Tibial artery (tissue), 4 donors: ENCODE measurements around the gene GRIA3.

Experiments
- DNase-seq, 2 donors: peaks; one replicate each; pipeline ENCODE4 v3.0.0-alpha.2; 2019
- H3K27ac ChIP-seq, 2 donors: fragments of 200-600 bp; sonication (generic) in 1 of 2; 1 replicate in 1 of 2; 2 replicates in 1 of 2; pipeline ENCODE4 v1.5.1; 2018 to 2019; ENCODE audit warnings: mild to moderate bottlenecking in 1 of 2
- H3K27me3 ChIP-seq, 2 donors: fragments of 200-600 bp; sonication (generic) in 1 of 2; one replicate each; pipeline versions ENCODE4 v1.5.1 to v1.6.0; 2016 to 2019
- H3K36me3 ChIP-seq, 3 donors: fragments of 200-600 bp; sonication (generic) in 2 of 3; one replicate each; pipeline ENCODE4 v1.5.1; 2016 to 2019; ENCODE audit warnings: mild to moderate bottlenecking in 2 of 3
- H3K4me1 ChIP-seq, 4 donors: fragments of 200-600 bp; sonication (generic) in 2 of 4; 1 replicate in 3 of 4; 2 replicates in 1 of 4; pipeline ENCODE4 v1.5.1; 2016 to 2019
- H3K4me3 ChIP-seq, 2 donors: fragments of 200-600 bp; sonication (generic) in 1 of 2; 1 replicate in 1 of 2; 2 replicates in 1 of 2; pipeline ENCODE4 v1.5.1; 2018 to 2019; ENCODE audit warnings: mild to moderate bottlenecking in 2 of 2
- H3K9me3 ChIP-seq, 3 donors: fragments of 200-600 bp; sonication (generic) in 1 of 3; one replicate each; pipeline ENCODE4 v1.5.1; 2016 to 2019
- CTCF ChIP-seq, 2 experiments: fragments of 200-600 bp in 1 of 2; fragments of 450-650 bp in 1 of 2; IDR thresholded peaks; one replicate each; pipeline ENCODE4 v1.5.1; 2017 to 2019; ENCODE audit warnings: antibody characterized with exemption in 2 of 2, mild to moderate bottlenecking in 1 of 2, moderate library complexity in 1 of 2
- intact Hi-C: fragments of 100-400 bp; cut with DNase I; formaldehyde crosslinking; loops from one replicate; pipeline ENCODE4 v1.15.0; 2023; ENCODE audit warnings: low total_unique reads

Gene GRIA3

GRCh38 chrX:123184219-123184865 is at the start of gene GRIA3:
Gene GRIA3 (plus strand): TSS chrX:123184278. CDS start chrX:123184536, 258 bp downstream.
- TF ChIP-seq CTCF (IDR thresholded peaks at IDR 0.05) = no peak
- Histone ChIP-seq H3K9me3 (no peaks in the 10 kb centered on the region), H3K4me1 (peaks cover 0 to 5% (median 0%) of the 10 kb centered on the region in 4 donors), H3K36me3 (no peaks in the 10 kb centered on the region), H3K27ac (peak within 1 kb of the TSS; percentile 41 to 59), H3K4me3 (peak within 1 kb of the TSS; percentile 58 to 60), H3K27me3 (no peaks in the 10 kb centered on the region)
- intact Hi-C loops = no loop called here
- DNase-seq = peak; percentile 19 to 53

- H3K4me1 ChIP-seq = no peaks in the 10 kb centered on the region
- intact Hi-C loops = no loop called here
- no peaks in the 10 kb centered on the region for H3K27me3 ChIP-seq
- H3K4me3 ChIP-seq = no peak overlapping the region
- DNase-seq = no peak
- no peak for TF ChIP-seq CTCF (IDR thresholded peaks at IDR 0.05)
- H3K36me3 ChIP-seq = no peaks in the 10 kb centered on the region
- H3K27ac ChIP-seq = no peak overlapping the region
- no peaks in the 10 kb centered on the region for H3K9me3 ChIP-seq
Observed at GRCh38 chrX:123138473-123138872, 45.6 kb upstream of the GRIA3 start.

- Histone ChIP-seq H3K4me1 (no peaks in the 10 kb centered on the region), H3K36me3 (no peaks in the 10 kb centered on the region), H3K4me3 (no peak overlapping the region), H3K27me3 (no peaks in the 10 kb centered on the region), H3K27ac (no peak overlapping the region), H3K9me3 (no peaks in the 10 kb centered on the region)
- DNase-seq = no peak
- no peak for TF ChIP-seq CTCF (IDR thresholded peaks at IDR 0.05)
- intact Hi-C loops = no loop called here
Observed at GRCh38 chrX:123140454-123140853, 43.6 kb upstream of the GRIA3 start.

- intact Hi-C loops = no loop called here
- no peaks in the 10 kb centered on the region for H3K9me3 ChIP-seq
- no peak overlapping the region for H3K27ac ChIP-seq
- no peak for TF ChIP-seq CTCF (IDR thresholded peaks at IDR 0.05)
- no peak for DNase-seq
- H3K27me3 ChIP-seq = no peaks in the 10 kb centered on the region
- H3K36me3 ChIP-seq = no peaks in the 10 kb centered on the region
- no peaks in the 10 kb centered on the region for H3K4me1 ChIP-seq
- no peak overlapping the region for H3K4me3 ChIP-seq
Observed at GRCh38 chrX:123140904-123141303, 43.2 kb upstream of the GRIA3 start.

- no peaks in the 10 kb centered on the region for H3K4me1 ChIP-seq
- no peaks in the 10 kb centered on the region for H3K27me3 ChIP-seq
- H3K4me3 ChIP-seq = no peak overlapping the region
- no peaks in the 10 kb centered on the region for H3K36me3 ChIP-seq
- intact Hi-C loops = no loop called here
- no peaks in the 10 kb centered on the region for H3K9me3 ChIP-seq
- TF ChIP-seq CTCF (IDR thresholded peaks at IDR 0.05) = no peak
- DNase-seq = no peak
- H3K27ac ChIP-seq = no peak overlapping the region
Observed at GRCh38 chrX:123153846-123154335, 30.2 kb upstream of the GRIA3 start.
